ENCODE data around the gene OGFOD2.
"Not testable (repeated sequence)": the region's sequence is repeated elsewhere in the genome, so short reads cannot be mapped to it uniquely, and the experiment has no call there.

OGFOD2 gene

DNA sequence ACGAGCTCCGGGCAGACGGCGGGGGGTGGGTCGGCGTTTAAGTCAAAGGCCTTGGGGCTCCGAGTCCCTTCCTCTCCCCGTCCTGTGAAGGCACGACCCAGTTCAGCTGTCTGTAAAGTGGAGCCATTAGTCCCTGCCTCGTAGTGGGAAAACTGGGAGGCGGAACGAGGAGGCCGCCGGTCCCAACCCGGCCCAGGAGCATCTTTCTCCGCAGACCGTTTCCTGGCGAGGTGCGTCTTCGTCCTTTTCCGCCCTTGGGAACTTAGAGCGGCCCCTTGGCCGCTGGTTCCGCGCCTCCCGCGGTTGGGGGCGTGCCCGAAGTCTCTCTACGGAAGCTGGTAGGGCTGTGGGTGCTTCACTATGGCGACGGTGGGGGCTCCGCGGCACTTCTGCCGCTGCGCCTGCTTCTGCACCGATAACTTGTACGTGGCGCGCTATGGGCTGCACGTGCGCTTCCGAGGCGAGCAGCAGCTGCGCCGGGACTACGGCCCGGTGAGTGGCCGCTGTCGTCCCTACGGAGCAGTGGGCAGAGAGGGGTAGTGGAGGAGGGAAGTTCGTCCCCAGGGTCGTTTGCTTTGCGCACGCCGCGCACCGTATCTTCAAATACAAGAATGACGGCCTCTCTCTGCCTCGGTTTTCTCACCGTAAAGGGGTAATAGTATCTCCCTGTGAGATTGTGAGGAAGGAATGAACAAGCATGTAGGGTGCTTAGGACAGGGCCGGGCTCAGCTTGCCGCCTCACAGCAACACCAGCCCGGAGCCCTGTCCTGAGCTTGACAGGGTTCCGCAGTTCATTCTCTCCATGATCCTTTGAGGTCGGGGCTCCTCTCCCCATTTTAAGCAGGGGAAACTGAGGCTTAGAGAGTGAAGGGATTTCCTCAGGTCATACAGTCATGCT lies at the start of gene OGFOD2:
TSS of gene OGFOD2 (plus strand) at position 353 of the 898 bp plus-strand sequence. CDS start at position 361, 8 bp downstream.
- DNase-seq (ENCODE audit: low read depth) = peak; percentile 89

DNA sequence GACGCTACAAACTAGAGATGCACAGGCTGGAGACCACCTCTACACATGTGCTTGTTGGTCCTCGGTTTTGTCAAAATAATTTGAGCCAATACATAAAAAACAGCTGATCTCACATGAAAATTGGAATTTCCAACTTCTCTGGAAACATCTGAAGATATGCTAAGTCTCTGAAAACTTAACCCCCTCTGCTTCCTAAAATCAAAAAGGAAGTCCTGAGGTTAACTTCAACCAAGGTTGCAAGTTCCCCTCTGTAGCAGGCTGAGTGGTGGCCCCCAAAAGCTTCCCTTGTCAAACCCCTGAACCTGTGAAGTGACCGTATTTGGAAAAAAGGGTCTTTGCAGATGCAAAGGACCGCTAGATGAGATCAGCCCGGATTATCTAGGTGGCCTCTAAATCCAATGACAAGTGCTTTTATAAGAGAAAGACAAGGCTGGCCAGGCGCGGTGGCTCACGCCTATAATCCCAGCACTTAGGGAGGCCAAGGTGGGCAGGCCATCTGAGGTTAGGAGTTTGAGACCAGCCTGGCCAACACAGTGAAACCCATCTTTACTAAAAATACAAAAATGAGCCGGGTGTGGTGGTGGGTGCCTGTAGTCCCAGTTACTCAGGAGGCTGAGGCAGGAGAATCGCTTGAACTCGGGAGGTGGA lies 47.2 kb upstream of the OGFOD2 start:
- no peak for DNase-seq (ENCODE audit: low read depth)

DNA sequence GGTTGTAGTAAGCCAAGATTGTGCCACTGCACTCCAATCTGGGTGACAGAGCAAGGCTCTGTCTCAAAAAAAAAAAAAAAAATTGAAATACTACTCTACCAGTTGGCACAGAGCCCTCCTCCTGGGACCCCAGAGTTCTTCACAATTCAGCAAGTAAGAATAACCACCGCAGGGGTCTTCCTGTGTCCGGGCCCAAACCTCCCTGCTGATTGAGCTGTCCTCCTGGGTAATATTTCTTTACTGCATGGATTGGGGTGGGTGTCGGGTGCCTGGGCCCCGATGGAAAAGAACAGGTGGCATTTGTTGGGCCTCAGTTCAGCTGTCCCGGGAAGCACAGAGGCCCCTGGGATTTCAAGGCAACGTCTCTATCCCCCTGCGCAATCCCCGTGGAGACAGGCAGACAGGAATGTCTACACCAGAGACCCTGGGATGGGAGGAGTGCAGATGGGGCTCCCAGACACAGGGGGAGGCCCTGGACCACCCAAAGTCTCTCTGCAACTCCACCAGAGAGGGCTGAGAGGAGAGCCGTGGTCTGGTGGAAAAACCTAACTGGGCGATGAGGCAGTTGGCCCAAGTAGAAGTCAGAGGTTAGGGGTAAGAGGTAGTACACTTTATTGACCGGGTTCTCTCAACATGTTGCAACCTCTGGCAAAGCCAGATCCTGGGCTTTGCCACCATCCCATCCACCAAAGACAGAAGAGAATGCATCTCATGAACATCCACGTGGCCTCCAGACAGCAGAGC lies 46.5 kb upstream of the OGFOD2 start:
- DNase-seq (ENCODE audit: low read depth) = no peak

DNA sequence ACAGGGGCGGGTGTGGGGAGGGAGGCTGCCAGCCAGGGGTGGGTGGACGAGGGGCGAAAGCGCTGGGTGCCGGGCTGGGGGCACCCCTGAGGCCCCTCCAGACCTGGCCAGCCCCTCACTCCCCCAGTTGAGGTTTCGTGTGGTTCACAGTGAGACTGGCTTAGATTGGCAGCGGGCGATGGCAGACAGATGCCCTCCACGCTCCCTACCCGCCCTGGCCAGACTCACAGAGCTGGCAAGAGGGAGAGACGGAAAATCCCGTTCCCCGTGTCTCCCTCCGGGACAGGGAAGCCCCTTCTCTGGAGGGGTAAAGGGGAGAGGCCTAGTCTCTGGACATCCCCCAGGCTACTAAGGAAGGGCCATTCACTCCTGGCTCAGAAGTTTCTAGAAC lies 45.9 kb upstream of the OGFOD2 start:
- DNase-seq (ENCODE audit: low read depth) = no peak

DNA sequence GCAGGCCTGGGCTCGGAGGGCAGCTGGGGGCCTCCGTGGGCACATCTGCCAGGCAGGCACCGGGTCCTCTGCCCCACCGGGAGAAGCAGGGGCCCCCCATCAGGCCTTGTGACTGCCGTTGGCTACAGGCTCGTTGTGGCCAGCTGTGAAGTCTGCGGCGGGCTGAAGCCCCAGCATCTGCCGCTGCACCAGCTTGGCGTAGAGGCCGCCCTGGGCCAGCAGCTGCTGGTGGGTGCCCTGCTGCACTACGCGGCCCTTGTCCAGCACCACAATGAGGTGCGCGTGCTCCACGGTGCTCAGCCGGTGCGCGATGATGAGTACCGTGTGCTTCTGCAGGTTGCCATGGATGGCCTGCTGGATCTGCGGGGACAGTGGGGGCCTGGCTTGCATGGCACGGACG lies 45.2 kb upstream of the OGFOD2 start:
- no peak for DNase-seq (ENCODE audit: low read depth)

DNA sequence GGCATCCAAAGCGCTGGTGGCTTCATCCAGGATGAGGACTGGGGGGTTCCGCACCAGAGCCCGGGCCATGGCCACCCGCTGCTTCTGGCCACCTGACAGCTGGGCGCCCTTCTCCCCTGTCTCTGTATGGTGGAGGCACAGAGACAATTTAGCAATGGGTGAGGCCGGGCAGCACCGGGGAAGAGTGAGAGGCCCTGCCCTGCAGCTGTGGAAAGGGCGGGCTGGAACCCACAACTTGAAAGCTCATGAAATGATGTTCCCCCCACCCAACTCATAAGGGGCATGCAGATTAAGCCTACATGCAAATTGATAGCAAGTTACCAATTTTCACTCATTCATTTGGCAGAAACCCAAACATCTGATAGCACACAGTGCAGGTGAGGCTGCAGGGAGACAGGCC lies 42.8 kb upstream of the OGFOD2 start:
- no peak for DNase-seq (ENCODE audit: low read depth)

DNA sequence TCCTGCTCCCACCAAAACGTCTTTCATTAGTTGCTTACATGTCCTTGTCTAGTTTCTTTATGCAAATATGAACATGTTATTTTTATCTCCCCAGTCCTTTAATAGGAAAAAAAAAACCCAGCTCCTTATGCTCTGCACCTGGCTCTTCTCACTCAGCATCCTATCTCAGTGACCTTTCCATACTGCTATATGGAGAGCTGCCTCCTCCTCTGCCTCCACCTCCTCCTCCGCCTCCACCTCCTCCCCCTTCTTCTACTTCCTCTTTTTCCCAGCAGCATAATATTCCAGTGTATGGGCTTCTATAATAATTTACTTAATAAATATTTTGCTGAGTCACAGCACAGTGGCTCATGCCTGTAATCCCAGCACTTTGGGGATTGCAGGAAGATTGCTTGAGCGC lies 40.3 kb upstream of the OGFOD2 start:
- no peak for DNase-seq (ENCODE audit: low read depth)

DNA sequence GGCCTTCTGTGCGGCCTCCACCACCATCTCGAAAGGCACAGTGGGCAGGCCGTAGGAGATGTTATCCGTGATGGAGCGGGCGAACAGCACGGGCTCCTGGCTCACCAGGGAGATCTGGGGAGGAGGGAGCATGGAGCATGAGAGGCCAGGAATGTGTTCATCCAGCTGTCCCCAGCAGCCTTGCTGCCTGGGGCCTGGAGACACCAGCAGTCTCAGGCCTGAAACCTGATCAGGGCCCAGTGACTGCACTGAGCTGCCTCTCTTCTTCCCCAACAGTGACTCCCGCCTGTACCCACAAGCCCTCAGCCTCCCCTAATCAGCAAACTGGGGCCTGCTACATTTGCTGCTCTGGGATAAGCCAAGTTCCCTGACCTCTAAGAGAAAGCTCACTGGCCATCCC lies 39.7 kb upstream of the OGFOD2 start:
- DNase-seq (ENCODE audit: low read depth) = no peak

DNA sequence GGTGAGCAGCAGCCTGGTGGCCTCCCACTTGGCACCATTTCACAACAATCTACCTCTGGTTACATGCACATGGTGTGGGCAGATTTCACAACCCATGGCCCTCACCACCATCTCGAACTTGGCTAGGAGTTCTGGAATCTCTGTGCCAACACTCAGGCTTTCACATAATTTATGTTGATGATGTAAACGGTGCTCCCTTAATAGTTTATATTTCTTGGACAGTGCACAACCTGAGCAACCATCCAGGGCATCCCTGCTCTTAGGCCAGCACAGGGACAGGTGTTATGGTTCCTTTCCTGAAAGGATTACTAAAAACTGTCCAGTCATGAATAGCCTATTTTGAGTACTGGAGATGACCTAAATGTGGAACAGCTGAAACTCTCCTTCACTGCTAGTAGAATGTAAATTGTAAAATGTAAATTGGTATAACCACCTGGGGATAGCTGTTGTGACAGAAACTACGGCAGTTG lies 37.4 kb upstream of the OGFOD2 start:
- no peak for DNase-seq (ENCODE audit: low read depth)

DNA sequence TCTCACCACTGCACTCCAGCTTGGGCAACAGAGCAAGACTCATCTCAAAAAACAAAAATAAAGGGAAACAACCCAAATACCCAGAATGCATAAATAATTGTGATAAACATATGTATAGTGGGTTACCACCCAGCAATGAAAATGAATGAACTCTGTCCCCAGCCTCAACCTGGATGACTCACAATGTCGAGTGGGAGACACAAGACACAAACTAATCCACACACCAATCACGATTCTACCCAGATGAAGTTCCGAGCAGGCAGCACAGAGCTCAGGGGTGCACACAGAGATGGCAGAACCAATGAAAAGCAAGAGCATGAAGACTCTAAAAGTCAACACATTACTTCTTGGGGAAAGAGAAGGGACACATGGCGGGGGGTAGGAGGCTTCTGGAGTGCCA lies 35.9 kb upstream of the OGFOD2 start:
- DNase-seq (ENCODE audit: low read depth) = no peak

DNA sequence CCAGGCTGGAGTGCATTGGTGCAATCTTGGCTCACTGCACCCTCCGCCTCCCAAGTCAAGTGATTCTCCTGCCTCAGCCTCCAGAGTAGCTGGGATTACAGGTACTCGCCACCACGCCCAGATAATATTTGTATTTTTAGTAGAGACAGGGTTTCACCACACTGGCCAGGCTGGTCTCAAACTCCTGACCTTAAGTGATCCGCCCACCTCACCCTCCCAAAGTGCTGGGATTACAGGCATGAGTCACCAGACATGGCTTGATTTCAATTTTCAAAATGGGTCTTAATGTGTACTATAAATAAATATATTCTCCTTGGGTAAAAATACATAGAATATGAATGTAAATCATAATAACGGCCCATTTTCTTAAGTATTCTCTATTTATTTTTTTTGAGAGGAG lies 33.7 kb upstream of the OGFOD2 start:
- not testable (repeated sequence) for DNase-seq (ENCODE audit: low read depth)

DNA sequence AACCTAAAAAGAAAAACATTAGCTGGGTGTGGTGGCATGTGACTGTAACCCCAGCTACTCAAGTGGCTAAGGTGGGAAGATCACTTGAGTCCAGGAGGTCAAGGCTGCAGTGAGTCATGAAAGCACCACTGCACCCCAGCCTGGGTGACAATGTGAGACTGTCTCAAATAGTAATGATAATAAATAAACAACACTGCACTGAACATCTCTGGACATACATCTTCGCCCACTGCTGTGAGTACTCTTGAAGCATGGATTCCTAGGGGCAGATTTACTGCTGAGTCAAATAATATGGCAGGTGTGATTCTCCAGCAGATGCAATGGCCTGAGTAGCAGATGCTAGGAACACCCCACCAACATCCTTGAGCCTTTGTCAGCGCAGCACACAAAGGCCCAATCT lies 32.4 kb upstream of the OGFOD2 start:
- DNase-seq (ENCODE audit: low read depth) = no peak

DNA sequence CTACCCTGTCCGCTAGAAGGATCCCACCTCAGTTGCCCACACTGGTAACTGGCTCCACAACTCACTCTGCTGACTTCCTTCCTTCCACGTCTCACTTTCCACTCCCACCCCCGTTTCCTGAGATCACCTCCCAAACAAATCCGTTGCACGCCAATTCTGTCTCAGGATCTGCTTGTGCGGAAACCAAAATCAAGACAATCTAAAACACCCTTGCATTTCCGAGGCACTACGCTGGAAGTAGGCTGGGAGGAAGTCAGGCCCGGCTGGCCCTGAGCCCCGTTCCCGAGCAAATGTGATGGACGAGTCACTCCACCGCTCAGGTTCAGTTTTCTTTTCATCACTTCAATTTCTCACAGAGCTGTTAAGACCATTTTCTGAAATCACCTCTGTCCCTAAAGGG lies 31.8 kb upstream of the OGFOD2 start:
- DNase-seq (ENCODE audit: low read depth) = no peak

DNA sequence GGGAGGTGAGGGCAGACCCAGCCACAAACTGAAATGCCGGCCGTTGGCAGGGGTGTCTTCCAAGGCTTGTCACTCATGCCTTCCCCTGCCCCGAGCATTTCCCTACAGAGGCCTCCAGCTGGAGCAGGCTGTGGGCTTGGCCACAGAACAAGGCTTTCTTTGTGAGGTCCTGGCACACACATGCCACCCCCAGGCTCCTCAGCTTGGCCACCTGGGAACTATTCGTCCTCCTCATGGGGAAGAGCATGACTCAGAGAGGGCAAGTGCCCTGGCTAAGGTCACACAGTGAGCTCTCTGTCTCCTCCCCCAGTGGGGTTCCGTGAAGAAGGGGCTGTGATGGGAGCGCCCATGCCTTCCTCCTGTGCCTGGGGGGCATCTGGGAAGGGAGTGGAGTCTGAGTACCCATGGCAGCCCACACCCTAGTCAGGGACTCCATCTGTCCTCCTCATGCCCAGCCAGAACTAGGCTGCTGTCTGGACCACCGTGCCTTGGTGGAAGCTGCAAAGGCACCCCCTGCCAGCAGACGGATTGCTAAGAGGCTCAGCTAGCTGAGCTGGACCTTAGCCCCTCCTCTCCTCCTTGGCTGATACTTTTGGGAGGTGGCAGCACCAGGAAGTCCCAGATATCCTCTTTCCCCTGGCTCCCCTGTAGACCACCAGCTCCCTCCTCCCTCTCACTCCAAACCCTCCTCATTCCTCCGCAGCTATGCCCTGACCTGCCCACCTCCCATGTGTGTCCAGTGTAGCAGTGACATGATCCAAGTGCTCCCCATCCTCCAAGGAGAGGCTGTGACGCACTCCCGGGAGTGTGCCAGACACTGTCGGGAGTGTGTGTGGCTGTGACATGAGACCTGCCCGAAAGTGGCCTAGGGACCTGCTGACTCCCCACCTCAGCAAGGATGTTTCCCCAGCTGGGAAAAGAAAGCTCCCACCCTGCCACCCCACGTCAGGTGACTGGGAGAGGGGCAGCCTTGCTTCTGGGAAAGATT lies 30.1 kb upstream of the OGFOD2 start:
- no peak for DNase-seq (ENCODE audit: low read depth)

DNA sequence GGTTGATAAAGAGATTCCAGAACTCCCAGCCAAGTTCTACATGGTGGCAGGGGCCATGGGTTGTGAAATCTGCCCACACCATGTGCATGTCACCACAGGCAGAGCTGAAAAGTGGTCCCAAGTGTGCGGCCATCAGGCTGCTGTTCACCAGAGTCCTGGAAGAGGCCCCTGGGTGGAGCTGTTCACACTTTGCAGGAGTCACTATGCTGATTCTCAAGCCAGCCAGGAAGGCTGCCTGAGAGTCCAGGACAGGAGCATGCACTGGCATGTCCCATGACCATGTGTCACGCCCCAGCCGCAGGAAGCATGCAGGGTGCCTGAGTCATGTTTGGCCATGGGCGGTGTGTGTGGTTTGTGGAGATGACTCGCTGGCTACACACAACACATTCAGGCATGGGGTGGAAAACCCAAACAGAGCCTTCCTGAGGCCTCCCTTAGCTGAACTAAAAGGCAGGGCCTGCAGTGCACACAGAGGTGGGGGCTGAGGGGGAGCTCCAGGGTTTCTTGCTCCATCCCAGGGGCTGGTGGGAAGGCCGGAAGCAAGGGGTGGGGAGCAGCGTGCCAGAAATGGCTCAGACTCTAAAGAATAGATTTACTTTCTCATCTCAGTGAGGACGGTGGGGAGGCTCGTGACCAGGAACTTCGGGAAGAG lies 28.2 kb upstream of the OGFOD2 start:
- peak; percentile 37 for DNase-seq (ENCODE audit: low read depth)

DNA sequence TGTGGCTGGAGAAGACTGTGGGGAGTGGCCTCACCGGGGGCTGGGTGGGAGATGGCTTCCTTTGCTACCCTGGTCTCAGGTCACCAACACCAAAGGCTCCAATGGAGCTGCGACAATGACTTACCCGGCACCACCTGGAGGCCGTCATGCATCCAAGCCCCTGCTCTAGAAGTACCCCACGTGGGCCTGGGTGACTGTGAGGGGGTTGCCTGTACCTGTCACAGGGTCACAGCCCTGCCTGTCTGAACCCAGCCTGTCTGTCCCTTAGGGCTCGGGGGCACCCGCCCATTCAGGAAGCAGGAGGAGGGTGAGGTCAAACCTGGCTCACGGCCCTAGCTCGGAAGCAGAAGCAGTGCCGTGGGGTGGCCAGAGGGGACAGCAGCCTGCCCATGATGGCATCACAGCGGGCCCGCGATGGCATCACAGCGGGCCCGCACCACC lies 27.7 kb upstream of the OGFOD2 start:
- no peak for DNase-seq (ENCODE audit: low read depth)

DNA sequence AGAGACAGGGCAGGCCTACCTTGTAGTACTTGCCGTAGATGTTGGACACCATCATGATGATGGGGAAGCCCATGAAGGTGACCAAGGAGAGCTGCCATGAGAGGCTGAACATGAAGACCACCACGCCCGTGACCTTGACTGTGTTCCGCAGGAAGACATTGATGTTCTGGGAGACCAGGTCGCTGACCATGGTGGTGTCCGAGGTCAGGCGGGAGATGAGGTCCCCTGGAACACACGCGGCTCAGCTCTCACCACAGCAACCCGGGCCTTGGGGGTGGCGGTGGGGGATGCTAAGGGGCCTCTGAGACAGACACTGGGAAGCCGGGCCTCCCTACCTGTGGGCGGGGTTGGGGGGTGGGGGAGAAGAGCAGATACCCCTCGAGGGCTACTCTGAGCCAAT lies 26.4 kb upstream of the OGFOD2 start:
- no peak for DNase-seq (ENCODE audit: low read depth)

DNA sequence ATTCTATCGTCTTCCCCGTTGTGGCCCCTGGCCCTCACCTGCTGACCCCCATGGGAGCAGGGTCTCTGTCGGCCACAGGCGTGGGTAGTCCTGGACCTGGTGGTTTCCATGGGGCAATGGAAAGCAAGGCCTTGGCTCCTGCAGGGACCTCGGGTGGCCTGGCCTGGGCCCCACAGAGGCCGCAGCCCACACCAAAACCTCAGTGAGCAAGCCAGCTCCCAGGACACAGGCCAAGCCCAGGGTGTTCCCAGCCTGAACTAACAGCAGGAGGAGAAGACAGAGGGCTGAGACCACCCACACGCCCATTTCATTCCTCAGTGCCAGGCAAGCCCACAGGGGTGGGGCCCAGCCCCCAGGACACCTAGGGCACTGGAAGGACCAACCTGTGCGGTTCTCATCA lies 25.6 kb upstream of the OGFOD2 start:
- no peak for DNase-seq (ENCODE audit: low read depth)

DNA sequence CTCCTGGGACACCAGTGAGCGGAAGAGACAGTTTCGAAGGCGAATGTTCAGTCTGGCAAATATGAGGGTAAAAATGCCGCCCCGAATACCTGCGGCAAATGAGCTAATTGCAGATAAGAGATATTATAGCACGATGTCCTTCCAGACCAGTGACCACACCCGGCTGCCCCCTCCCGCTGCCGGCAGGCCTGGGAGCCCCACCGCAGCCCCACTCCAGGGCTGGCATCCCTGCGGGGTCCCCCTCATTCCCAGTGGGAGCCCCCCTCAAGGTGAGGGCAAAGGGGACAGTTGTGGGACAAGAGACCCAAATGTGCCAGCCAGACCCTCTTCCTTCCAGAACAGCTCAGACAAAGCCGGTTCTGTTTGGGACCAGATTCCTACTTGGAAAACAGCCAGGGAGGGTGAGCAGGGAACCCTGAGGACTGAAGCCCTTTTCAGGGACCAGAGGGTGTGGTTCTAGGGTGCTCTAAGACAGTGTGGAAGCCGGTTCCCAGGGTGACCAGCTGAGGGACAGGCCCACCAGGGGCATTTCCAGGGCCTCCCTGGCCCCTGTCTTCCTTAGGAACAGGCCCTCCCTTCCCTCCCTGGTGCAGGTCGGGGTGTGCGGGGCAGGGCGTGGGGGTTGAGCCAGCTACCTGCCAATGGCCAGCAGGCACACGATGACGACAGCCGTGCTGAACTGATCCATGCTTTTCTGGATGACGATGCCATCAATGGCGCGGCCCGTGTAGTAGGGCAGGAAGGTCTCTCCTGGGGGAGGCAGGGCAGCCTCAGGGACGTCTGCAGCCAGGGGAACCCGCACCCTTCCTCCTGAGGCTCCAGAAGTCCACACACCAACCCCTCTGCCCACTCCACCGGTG lies 25.0 kb upstream of the OGFOD2 start:
- no peak for DNase-seq (ENCODE audit: low read depth)

DNA sequence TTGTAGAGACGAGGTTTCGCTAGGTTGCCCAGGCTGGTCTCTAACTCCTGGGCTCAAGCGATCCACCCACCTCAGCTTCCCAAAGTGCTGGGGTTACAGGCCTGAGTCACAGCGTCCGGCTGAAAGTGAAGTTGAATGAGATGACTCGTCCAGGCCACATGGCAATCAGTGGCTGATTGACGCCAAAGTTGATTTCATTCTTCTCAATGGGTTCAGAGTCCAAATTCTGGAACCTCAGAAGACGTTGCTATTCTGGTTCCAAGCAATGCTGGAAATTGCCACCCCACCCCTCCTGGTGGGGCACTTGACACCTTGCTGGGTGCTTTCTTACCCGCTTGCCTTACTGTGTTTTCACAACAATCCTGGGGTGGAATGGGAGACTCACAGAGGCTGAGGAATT lies 23.6 kb upstream of the OGFOD2 start:
- no peak for DNase-seq (ENCODE audit: low read depth)

Measured in T-helper 22 cell (primary cell).